ENCODE measurements around the gene ANKS1B. TPM values are rescaled to one million over a fixed set of nuclear protein-coding genes. Genes with fewer than 3 reads are reported as not detected.

ANKS1B gene
- polyA plus RNA-seq, 3 donors = not detected

DNA sequence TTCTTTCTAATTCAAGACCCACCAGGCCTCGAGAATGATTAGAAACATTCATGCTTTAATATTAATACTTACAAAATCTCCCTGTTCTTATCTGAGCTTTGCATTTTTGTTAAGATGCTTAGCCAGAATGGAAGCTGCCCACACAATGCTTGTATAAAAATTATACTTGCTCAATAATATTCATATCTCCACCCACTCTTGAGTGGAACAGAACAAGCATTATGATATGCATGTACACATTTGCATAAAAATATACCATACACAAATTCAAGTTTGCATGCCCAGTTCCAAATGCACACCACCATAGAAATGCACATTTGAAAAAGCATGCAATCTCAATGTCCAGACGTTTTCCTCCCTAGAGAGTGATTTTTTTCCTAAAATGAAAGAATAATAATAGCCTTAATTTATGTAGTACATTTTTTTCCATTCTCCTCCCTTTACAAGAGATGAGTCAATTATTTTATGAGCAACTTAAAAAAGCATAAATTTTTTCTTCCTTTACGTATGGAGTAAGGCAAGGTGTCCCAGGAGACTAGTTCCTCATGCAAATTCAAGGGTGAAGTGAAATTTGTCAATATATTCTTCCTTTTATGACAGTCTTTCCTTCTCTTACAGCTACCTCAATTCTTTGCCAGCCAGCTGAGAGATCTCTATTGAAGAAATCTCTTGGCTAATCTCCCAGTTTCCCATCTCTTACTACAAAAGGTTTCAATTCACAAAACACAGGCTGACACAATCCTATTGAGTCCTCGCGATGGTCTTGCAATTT lies 650.3 kb downstream of the ANKS1B start:
- Histone ChIP-seq H3K4me3 (replicated peaks in 1 of 3; ENCODE audit: low read depth in 2 of 3, low read length in 3 of 3) (no peak overlapping the region), H3K9ac (ENCODE audit: insufficient read depth, low read length, poor library complexity, severe bottlenecking) (no peak overlapping the region), H3K4me2 (replicated peaks; ENCODE audit: extremely low read depth, low read length, poor library complexity, severe bottlenecking) (no peak overlapping the region), H3K27me3 (ENCODE audit: control insufficient read depth in 2 of 2, insufficient read depth in 2 of 2, low read length in 2 of 2) (no peaks in the 10 kb centered on the region), H3K79me2 (ENCODE audit: insufficient read depth, low read length) (no peaks in the 10 kb centered on the region), H3K4me1 (ENCODE audit: control insufficient read depth in 1 of 2, insufficient read depth in 2 of 2, low read length in 2 of 2) (no peaks in the 10 kb centered on the region), H3K27ac (ENCODE audit: low read depth in 1 of 2, low read length in 2 of 2) (no peak overlapping the region), H4K20me1 (ENCODE audit: insufficient read depth, low read length) (no peaks in the 10 kb centered on the region), H2AFZ (ENCODE audit: insufficient read depth, low read depth, low read length, poor library complexity, severe bottlenecking) (no peak overlapping the region), H3K9me3 (replicated peaks in 1 of 2; ENCODE audit: control insufficient read depth in 1 of 2, insufficient read depth in 1 of 2, low read length in 2 of 2) (peaks cover 4 to 15% of the 10 kb centered on the region in 2 donors), H3K36me3 (replicated peaks in 1 of 2; ENCODE audit: control insufficient read depth in 1 of 2, insufficient read depth in 2 of 2, low read length in 2 of 2) (no peaks in the 10 kb centered on the region)
- H3K36me3 Mint-ChIP-seq = no peaks in the 10 kb centered on the region
- no peak overlapping the region for H3K4me3 Mint-ChIP-seq
- peaks cover 0 to 16% (median 4%) of the 10 kb centered on the region in 7 donors for H3K9me3 Mint-ChIP-seq
- DNase-seq = no peak
- H3K27ac Mint-ChIP-seq = no peak overlapping the region
- TF ChIP-seq, protein P1, sequence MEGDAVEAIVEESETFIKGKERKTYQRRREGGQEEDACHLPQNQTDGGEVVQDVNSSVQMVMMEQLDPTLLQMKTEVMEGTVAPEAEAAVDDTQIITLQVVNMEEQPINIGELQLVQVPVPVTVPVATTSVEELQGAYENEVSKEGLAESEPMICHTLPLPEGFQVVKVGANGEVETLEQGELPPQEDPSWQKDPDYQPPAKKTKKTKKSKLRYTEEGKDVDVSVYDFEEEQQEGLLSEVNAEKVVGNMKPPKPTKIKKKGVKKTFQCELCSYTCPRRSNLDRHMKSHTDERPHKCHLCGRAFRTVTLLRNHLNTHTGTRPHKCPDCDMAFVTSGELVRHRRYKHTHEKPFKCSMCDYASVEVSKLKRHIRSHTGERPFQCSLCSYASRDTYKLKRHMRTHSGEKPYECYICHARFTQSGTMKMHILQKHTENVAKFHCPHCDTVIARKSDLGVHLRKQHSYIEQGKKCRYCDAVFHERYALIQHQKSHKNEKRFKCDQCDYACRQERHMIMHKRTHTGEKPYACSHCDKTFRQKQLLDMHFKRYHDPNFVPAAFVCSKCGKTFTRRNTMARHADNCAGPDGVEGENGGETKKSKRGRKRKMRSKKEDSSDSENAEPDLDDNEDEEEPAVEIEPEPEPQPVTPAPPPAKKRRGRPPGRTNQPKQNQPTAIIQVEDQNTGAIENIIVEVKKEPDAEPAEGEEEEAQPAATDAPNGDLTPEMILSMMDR (IDR thresholded peaks at IDR 0.05) = no peak
- peaks cover 0 to 2% (median 0%) of the 10 kb centered on the region in 3 donors for H3K27me3 Mint-ChIP-seq (ENCODE audit: low read depth in 3 of 3)
- H3K4me1 Mint-ChIP-seq = no peaks in the 10 kb centered on the region
- intact Hi-C loops (cut with micrococcal nuclease) = no loop called here
- WGBS (ENCODE audit: insufficient coverage) = no CpG with 5 or more reads among the region's 5 CpGs

DNA sequence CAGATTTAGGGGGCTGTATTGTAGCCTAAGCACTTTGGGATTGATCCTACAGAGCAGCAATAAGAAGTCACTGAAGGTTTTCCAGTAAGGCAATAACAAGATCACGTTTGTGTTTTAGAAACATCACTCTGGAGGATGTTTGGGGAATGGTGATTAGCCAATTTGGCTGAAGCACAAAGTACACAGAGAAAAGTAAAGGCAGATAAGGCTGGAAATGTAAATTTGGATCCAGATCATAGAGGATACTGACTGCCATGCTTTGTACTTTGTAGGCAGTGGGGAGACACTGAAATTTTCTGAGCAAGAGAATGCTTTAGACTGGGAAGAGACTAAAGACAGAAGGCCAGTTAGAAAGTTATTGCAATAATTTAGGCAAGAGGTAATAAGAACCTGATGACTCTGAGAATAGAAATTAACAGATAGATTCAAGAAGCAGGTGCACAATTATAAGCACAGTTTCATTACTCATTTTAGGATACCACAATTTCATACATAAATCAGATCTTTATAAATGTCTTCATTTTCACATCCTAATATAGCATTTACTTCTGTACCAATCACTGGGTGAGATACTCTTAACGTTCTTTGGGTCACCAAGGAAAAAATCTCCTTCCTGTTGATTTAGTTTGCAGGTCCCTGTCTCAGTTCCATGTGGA lies 651.7 kb downstream of the ANKS1B start:
- no peaks in the 10 kb centered on the region for H3K27me3 Mint-ChIP-seq (ENCODE audit: low read depth in 3 of 3)
- H3K4me3 ChIP-seq (replicated peaks in 1 of 3; ENCODE audit: low read depth in 2 of 3, low read length in 3 of 3) = no peak overlapping the region
- no peaks in the 10 kb centered on the region for H3K36me3 Mint-ChIP-seq
- no peak overlapping the region for H3K4me3 Mint-ChIP-seq
- H3K79me2 ChIP-seq (ENCODE audit: insufficient read depth, low read length) = no peaks in the 10 kb centered on the region
- TF ChIP-seq, protein P1 (IDR thresholded peaks at IDR 0.05) = no peak
- H3K36me3 ChIP-seq (replicated peaks in 1 of 2; ENCODE audit: control insufficient read depth in 1 of 2, insufficient read depth in 2 of 2, low read length in 2 of 2) = no peaks in the 10 kb centered on the region
- no peak overlapping the region for H3K9ac ChIP-seq (ENCODE audit: insufficient read depth, low read length, poor library complexity, severe bottlenecking)
- H3K27ac Mint-ChIP-seq = no peak overlapping the region
- no peaks in the 10 kb centered on the region for H3K4me1 ChIP-seq (ENCODE audit: control insufficient read depth in 1 of 2, insufficient read depth in 2 of 2, low read length in 2 of 2)
- no peak overlapping the region for H3K27ac ChIP-seq (ENCODE audit: low read depth in 1 of 2, low read length in 2 of 2)
- WGBS (ENCODE audit: insufficient coverage) = 0% methylated on average over 2 of the region's 2 CpGs
- H3K9me3 Mint-ChIP-seq = peaks cover 0 to 6% (median 3%) of the 10 kb centered on the region in 7 donors
- no peaks in the 10 kb centered on the region for H3K4me1 Mint-ChIP-seq
- intact Hi-C loops (cut with micrococcal nuclease) = no loop called here
- no peaks in the 10 kb centered on the region for H4K20me1 ChIP-seq (ENCODE audit: insufficient read depth, low read length)
- H3K4me2 ChIP-seq (replicated peaks; ENCODE audit: extremely low read depth, low read length, poor library complexity, severe bottlenecking) = no peak overlapping the region
- DNase-seq = no peak
- no peak overlapping the region for H2AFZ ChIP-seq (ENCODE audit: insufficient read depth, low read depth, low read length, poor library complexity, severe bottlenecking)
- H3K27me3 ChIP-seq (ENCODE audit: control insufficient read depth in 2 of 2, insufficient read depth in 2 of 2, low read length in 2 of 2) = no peaks in the 10 kb centered on the region
- H3K9me3 ChIP-seq (replicated peaks in 1 of 2; ENCODE audit: control insufficient read depth in 1 of 2, insufficient read depth in 1 of 2, low read length in 2 of 2) = peaks cover 4% of the 10 kb centered on the region in 2 donors

All from CD14-positive monocyte (primary cell).